AG09319 (cell line): ENCODE data around the gene CD93.

Experiments
- DNase-seq: peaks from one replicate; pipeline ENCODE4 v3.0.0-alpha.2; 2010; ENCODE audit warnings: low read depth; ENCODE audit errors: extremely low read depth
- CTCF ChIP-seq: IDR thresholded peaks from 2 replicates; pipeline ENCODE4 v1.5.1; 2011; ENCODE audit warnings: low read depth, mild to moderate bottlenecking, inconsistent platforms, low read length, moderate library complexity

The CD93 gene

GRCh38 chr20:23086056-23086566 lies at the start of gene CD93:
CD93 (minus strand) TSS chr20:23086324; CDS start chr20:23086192, 132 bp downstream.
- DNase-seq = no peak
- TF ChIP-seq CTCF = no peak

GRCh38 chr20:23133560-23133998 lies 47.5 kb upstream of the CD93 start:
- no peak for DNase-seq
- TF ChIP-seq CTCF = no peak

- no peak for DNase-seq
- TF ChIP-seq CTCF = no peak
These were observed 46.9 kb upstream of the CD93 start for GRCh38 chr20:23132930-23133559.

GRCh38 chr20:23132293-23132929 lies 46.3 kb upstream of the CD93 start:
- no peak for DNase-seq
- no peak for TF ChIP-seq CTCF

- TF ChIP-seq CTCF = no peak
- no peak for DNase-seq
These were observed 45.6 kb upstream of the CD93 start for GRCh38 chr20:23131766-23132165.

GRCh38 chr20:23130622-23131140 lies 44.6 kb upstream of the CD93 start:
- TF ChIP-seq CTCF = no peak
- no peak for DNase-seq
